GM12878 (cell line): Measurements from ENCODE around the gene TRPC4. TPM values are rescaled to one million over a fixed set of nuclear protein-coding genes. Genes with fewer than 3 reads are reported as not detected.

Source experiments
- ATAC-seq: fragments of 200-7000 bp; cut with Tn5 transposase; 3 replicates; pipeline ENCODE4 v1.9.1; 2020; ENCODE audit warnings: mild to moderate bottlenecking, moderate library complexity
- BruUV-seq: library from RNA; stranded (reverse); fragments of 400-500 nt; replicated peaks from 2 replicates; lab custom pipeline; 2021; lab: Mats Ljungman, UMichigan
- CTCF ChIA-PET: fragments of 300-600 bp; sonication (Branson Sonifier 250); formaldehyde crosslinking; extraction: SDS; loops from one replicate; lab custom pipeline; 2021; ENCODE audit warnings: inconsistent platforms; lab: Yijun Ruan, JAX
- POLR2A ChIA-PET: fragments of 350-600 bp; formaldehyde crosslinking; extraction: SDS; loops from one replicate; lab custom pipeline; 2021; ENCODE audit warnings: inconsistent platforms; lab: Charles Lee
- RAD21 ChIA-PET: fragments of 300-600 bp; sonication (Branson Sonifier 250); formaldehyde crosslinking; loops from one replicate; lab custom pipeline; 2023; ENCODE audit warnings: antibody characterized with exemption; ENCODE audit not compliant: unreplicated experiment; lab: Charles Lee
- SMC1A ChIA-PET: fragments of 300-600 bp; sonication (Branson Sonifier 250); formaldehyde crosslinking; loops from one replicate; lab custom pipeline; 2023; ENCODE audit not compliant: unreplicated experiment, uncharacterized antibody; lab: Charles Lee
- DNase-seq: peaks from one replicate; pipeline ENCODE4 v3.0.0-alpha.2; 2011; ENCODE audit warnings: low read depth, low spot score
- FAIRE-seq: peaks from 3 replicates; lab custom pipeline; 2011; peaks lifted over from hg19 to GRCh38; lab: Jason Lieb, UNC
- H2AFZ ChIP-seq: 2 replicates; pipeline ENCODE4 v1.6.0; 2011; ENCODE audit warnings: low read depth, low read length, control low read depth; ENCODE audit not compliant: control insufficient read depth
- H3K27ac ChIP-seq: 2 replicates; pipeline ENCODE4 v1.5.1; 2011; ENCODE audit warnings: control low read depth; ENCODE audit not compliant: control insufficient read depth, insufficient read depth
- H3K27me3 ChIP-seq, 2 experiments: replicated peaks in 1 of 2; 2 replicates each; pipeline versions ENCODE4 v1.6.0 to v1.6.1; 2011; ENCODE audit warnings: low read length in 1 of 2; ENCODE audit not compliant: control insufficient read depth in 2 of 2, insufficient read depth in 2 of 2
- H3K36me3 ChIP-seq, 2 experiments: 2 replicates each; pipeline ENCODE4 v1.5.1; 2011; ENCODE audit warnings: low read length in 1 of 2; ENCODE audit not compliant: control insufficient read depth in 2 of 2, insufficient read depth in 2 of 2
- H3K4me1 ChIP-seq: 2 replicates; pipeline ENCODE4 v1.6.1; 2011; ENCODE audit warnings: mild to moderate bottlenecking, low read length, moderate library complexity, mixed read lengths; ENCODE audit not compliant: control insufficient read depth, insufficient read depth
- H3K4me2 ChIP-seq: 2 replicates; pipeline ENCODE4 v1.6.0; 2011; ENCODE audit warnings: control low read depth; ENCODE audit not compliant: control insufficient read depth, insufficient read depth
- H3K4me3 ChIP-seq: fragments of 200-600 bp; sonication (generic); 2 replicates; pipeline ENCODE4 v1.5.1; 2016
- H3K79me2 ChIP-seq: 2 replicates; pipeline ENCODE4 v1.6.0; 2011; ENCODE audit warnings: low read length; ENCODE audit not compliant: control insufficient read depth, insufficient read depth
- H3K9ac ChIP-seq: 2 replicates; pipeline ENCODE4 v1.8.0; 2011; ENCODE audit warnings: low read length, control low read depth, mixed read lengths; ENCODE audit not compliant: control insufficient read depth, insufficient read depth
- H3K9me3 ChIP-seq: replicated peaks from 3 replicates; pipeline ENCODE4 v1.5.1; 2011; ENCODE audit warnings: mild to moderate bottlenecking, low read length; ENCODE audit not compliant: control insufficient read depth, insufficient read depth
- H4K20me1 ChIP-seq: 2 replicates; pipeline ENCODE4 v1.6.0; 2011; ENCODE audit not compliant: control insufficient read depth, insufficient read depth
- BMI1 ChIP-seq: fragments of 450-650 bp; IDR thresholded peaks from 2 replicates; pipeline ENCODE4 v1.6.1; 2016; ENCODE audit warnings: mild to moderate bottlenecking, moderate library complexity, borderline replicate concordance
- BRCA1 ChIP-seq: IDR thresholded peaks from 2 replicates; pipeline ENCODE4 v1.6.1; 2011; ENCODE audit warnings: low read depth, low read length, improper control_type of control experiment
- GABPA ChIP-seq: IDR thresholded peaks from 2 replicates; pipeline ENCODE4 v1.6.1; 2014; ENCODE audit warnings: antibody characterized with exemption, low read depth, mild to moderate bottlenecking, inconsistent platforms
- IRF4 ChIP-seq: IDR thresholded peaks from 2 replicates; pipeline ENCODE4 v1.6.1; 2011; ENCODE audit warnings: low read depth, low read length
- MXI1 ChIP-seq: fragments of 150-350 bp; IDR thresholded peaks from 2 replicates; pipeline ENCODE4 v1.6.1; 2011; ENCODE audit warnings: low read depth, mild to moderate bottlenecking, inconsistent platforms, low read length, improper control_type of control experiment
- MYC ChIP-seq: IDR thresholded peaks from 2 replicates; pipeline ENCODE4 v1.6.1; 2011; ENCODE audit warnings: mild to moderate bottlenecking, low read length, moderate library complexity, inconsistent platforms; ENCODE audit not compliant: insufficient read depth, insufficient replicate concordance, insufficient read length, severe bottlenecking
- PAX5 ChIP-seq: IDR thresholded peaks from 2 replicates; pipeline ENCODE4 v1.6.1; 2011; ENCODE audit warnings: low read depth, low read length, borderline replicate concordance
- POU2F2 ChIP-seq: IDR thresholded peaks from 3 replicates; pipeline ENCODE4 v1.6.1; 2011; ENCODE audit warnings: low read depth, mild to moderate bottlenecking, low read length, borderline replicate concordance
- RCOR1 ChIP-seq: conservative IDR thresholded peaks from 2 replicates; pipeline ENCODE4 v1.6.1; 2012; ENCODE audit warnings: low read depth, low read length, improper control_type of control experiment
- TAF1 ChIP-seq: IDR thresholded peaks from 2 replicates; pipeline ENCODE4 v1.6.1; 2011; ENCODE audit warnings: mild to moderate bottlenecking, low read depth, low read length, borderline replicate concordance
- WRNIP1 ChIP-seq: IDR thresholded peaks from 2 replicates; pipeline ENCODE4 v1.6.1; 2011; ENCODE audit warnings: low read depth, low read length, improper control_type of control experiment, borderline replicate concordance
- ZNF217 ChIP-seq: fragments of 450-650 bp; IDR thresholded peaks from 2 replicates; pipeline ENCODE4 v1.6.1; 2017; ENCODE audit warnings: antibody characterized with exemption, mild to moderate bottlenecking
- WGBS: methylation state at CpG from one replicate; pipeline ENCODE4 v1.1.6; 2016; ENCODE audit warnings: low lambda C conversion rate; ENCODE audit not compliant: insufficient replicate concordance, insufficient coverage; ENCODE audit errors: missing lambda C conversion rate; 5-methylcytosine and 5-hydroxymethylcytosine counted together
- in situ Hi-C: fragments of 300-500 bp; cut with MboI; formaldehyde crosslinking; loops from 9 replicates; pipeline ENCODE4 v1.14.3; 2018; ENCODE audit warnings: mixed read lengths
- intact Hi-C: fragments of 100-400 bp; cut with micrococcal nuclease; formaldehyde crosslinking; loops from one replicate; pipeline ENCODE4 v1.14.2; 2022; ENCODE audit not compliant: unreplicated experiment
- polyA plus RNA-seq, 11 experiments: library from polyadenylated mRNA; depleted of rRNA in 4 of 11; unstranded in 6 of 11; stranded (reverse) in 5 of 11; fragments of >200 nt; fragmentation: Nextera tagmentation in 4 of 11; fragmentation: Illumina TruSeq in 1 of 11; extraction: Ambion mirVana in 4 of 11; extraction: Trizol in 1 of 11; gene quantifications; 1 replicate in 1 of 11; 2 replicates in 10 of 11; pipeline versions ENCODE4 v1.2.1 to v1.2.3, GENCODE V29; 2011 to 2016; ENCODE audit warnings: inconsistent platforms in 2 of 11, missing spikeins in 2 of 11, low read depth in 1 of 11
- total RNA-seq, 4 experiments: library from RNA; depleted of rRNA in 3 of 4; stranded (reverse); fragments of >200 nt in 3 of 4; fragmentation: Illumina TruSeq in 1 of 4; extraction: Trizol in 1 of 4; gene quantifications; 2 replicates each; pipeline versions ENCODE4 v1.2.1 to v1.2.3, GENCODE V29; 2013 to 2021
- TF ChIP-seq, protein P1 (sequence below): fragments of 450-650 bp; formaldehyde crosslinking; IDR thresholded peaks from 2 replicates; pipeline ENCODE4 v1.4.0; 2020; ENCODE audit warnings: mild to moderate bottlenecking, moderate library complexity

Gene TRPC4
- total and polyA plus RNA-seq, 10 of the 15 experiments (the other 5 are each of a cell fraction or from before 2014, with no cell fraction given), result not detected

DNA sequence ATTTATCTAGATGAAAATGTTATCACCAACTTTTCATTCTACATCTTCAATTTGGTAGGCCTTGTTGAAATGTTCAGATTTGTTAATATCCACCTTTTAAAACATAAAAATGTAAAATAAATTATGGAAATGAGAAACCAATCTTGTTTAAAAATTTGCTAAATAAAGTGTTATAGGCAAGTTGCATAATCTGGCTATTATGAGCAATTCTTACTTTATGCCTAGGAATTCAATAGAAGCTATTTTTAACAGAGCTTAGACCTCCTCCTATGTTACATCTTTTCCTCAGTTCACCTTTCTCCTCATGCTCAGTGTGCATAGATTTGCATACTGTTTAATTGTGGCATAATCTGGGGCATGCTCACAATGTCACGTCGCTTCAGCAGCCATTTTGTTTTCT is 183.1 kb downstream of the TRPC4 start:
- no peak for ATAC-seq
- no TSS peak for BruUV-seq
- Histone ChIP-seq H3K4me3 (no peak overlapping the region), H2AFZ (no peak overlapping the region), H3K27me3 (no peaks in the 10 kb centered on the region), H3K79me2 (no peaks in the 10 kb centered on the region), H3K4me2 (no peak overlapping the region), H3K9me3 (no peaks in the 10 kb centered on the region), H3K27ac (no peak overlapping the region), H3K9ac (no peak overlapping the region), H3K4me1 (no peaks in the 10 kb centered on the region), H3K36me3 (no peaks in the 10 kb centered on the region), H4K20me1 (no peaks in the 10 kb centered on the region)
- FAIRE-seq, result no peak
- ChIA-PET POLR2A (no interaction called here), RAD21 (no interaction called here), SMC1A (no interaction called here), CTCF (no interaction called here)
- DNase-seq, result no peak
- intact Hi-C loops (no loop called here), in situ Hi-C loops (no loop called here)
- TF ChIP-seq MXI1 (no peak), BRCA1 (no peak), PAX5 (no peak), ZNF217 (no peak), TAF1 (no peak), IRF4 (no peak), BMI1 (no peak), RCOR1 (no peak), GABPA (no peak)
- WGBS, result 98% methylated on average over 2 of the region's 2 CpGs

DNA sequence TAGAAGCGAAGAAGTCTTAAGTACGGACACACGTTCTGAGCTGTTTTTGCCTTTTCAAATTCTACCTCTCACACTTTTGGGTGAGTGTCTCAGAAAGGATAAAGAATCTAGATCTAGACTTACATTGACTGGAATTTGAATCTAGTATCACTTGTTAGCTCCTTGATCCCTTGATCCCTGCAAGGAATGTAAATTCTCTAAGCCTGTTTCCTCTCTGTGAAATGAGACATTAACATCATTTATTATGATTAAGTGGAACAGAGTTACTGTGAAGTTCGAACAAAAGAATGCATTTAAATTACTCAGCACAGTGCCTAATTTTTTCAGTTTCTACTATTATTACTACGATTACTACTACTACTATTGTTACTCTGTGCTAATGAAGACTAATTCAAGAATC is 184.4 kb downstream of the TRPC4 start:
- Histone ChIP-seq H3K79me2 (no peaks in the 10 kb centered on the region), H3K36me3 (no peaks in the 10 kb centered on the region), H3K4me2 (no peak overlapping the region), H3K9me3 (no peaks in the 10 kb centered on the region), H3K27me3 (no peaks in the 10 kb centered on the region), H3K4me1 (no peaks in the 10 kb centered on the region), H3K9ac (no peak overlapping the region), H2AFZ (no peak overlapping the region), H3K4me3 (no peak overlapping the region), H3K27ac (no peak overlapping the region), H4K20me1 (no peaks in the 10 kb centered on the region)
- CTCF ChIA-PET, result no interaction called here
- POLR2A ChIA-PET, result no interaction called here
- 55% methylated on average over 5 of the region's 5 CpGs for WGBS
- ATAC-seq (no peak), DNase-seq (no peak), FAIRE-seq (no peak)
- no TSS peak for BruUV-seq
- in situ Hi-C loops, result no loop called here
- no peak for TF ChIP-seq WRNIP1
- TF ChIP-seq MYC, result no peak
- TF ChIP-seq, protein P1, sequence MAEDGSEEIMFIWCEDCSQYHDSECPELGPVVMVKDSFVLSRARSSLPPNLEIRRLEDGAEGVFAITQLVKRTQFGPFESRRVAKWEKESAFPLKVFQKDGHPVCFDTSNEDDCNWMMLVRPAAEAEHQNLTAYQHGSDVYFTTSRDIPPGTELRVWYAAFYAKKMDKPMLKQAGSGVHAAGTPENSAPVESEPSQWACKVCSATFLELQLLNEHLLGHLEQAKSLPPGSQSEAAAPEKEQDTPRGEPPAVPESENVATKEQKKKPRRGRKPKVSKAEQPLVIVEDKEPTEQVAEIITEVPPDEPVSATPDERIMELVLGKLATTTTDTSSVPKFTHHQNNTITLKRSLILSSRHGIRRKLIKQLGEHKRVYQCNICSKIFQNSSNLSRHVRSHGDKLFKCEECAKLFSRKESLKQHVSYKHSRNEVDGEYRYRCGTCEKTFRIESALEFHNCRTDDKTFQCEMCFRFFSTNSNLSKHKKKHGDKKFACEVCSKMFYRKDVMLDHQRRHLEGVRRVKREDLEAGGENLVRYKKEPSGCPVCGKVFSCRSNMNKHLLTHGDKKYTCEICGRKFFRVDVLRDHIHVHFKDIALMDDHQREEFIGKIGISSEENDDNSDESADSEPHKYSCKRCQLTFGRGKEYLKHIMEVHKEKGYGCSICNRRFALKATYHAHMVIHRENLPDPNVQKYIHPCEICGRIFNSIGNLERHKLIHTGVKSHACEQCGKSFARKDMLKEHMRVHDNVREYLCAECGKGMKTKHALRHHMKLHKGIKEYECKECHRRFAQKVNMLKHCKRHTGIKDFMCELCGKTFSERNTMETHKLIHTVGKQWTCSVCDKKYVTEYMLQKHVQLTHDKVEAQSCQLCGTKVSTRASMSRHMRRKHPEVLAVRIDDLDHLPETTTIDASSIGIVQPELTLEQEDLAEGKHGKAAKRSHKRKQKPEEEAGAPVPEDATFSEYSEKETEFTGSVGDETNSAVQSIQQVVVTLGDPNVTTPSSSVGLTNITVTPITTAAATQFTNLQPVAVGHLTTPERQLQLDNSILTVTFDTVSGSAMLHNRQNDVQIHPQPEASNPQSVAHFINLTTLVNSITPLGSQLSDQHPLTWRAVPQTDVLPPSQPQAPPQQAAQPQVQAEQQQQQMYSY, result no peak
- TF ChIP-seq POU2F2, result no peak
- SMC1A ChIA-PET, result no interaction called here
- intact Hi-C loops, result no loop called here
- RAD21 ChIA-PET, result no interaction called here
